Adrenal gland (tissue), 12 donors: ENCODE data around the gene TMEM236. TPM values are rescaled to one million over a fixed set of nuclear protein-coding genes. Genes with fewer than 3 reads are reported as not detected.

Source experiments
- DNase-seq, 7 donors: peaks; one replicate each; pipeline ENCODE4 v3.0.0-alpha.2; 2019 to 2020
- H3K27ac ChIP-seq, 5 donors: fragments of 200-600 bp; sonication (generic) in 4 of 5; 1 replicate in 3 of 5; 2 replicates in 2 of 5; pipeline versions ENCODE4 v1.5.1 to v1.8.0; 2016 to 2020; ENCODE audit warnings: mild to moderate bottlenecking in 1 of 5
- H3K27me3 ChIP-seq: fragments of 200-600 bp; 2 replicates; pipeline ENCODE4 v1.8.0; 2021
- H3K36me3 ChIP-seq, 2 donors: fragments of 200-600 bp; replicated peaks in 1 of 2; 1 replicate in 1 of 2; 2 replicates in 1 of 2; pipeline versions ENCODE4 v1.5.1 to v1.8.0; 2018 to 2022
- H3K4me1 ChIP-seq, 2 donors: fragments of 200-600 bp; replicated peaks in 1 of 2; 1 replicate in 1 of 2; 2 replicates in 1 of 2; pipeline versions ENCODE4 v1.5.1 to v1.8.0; 2018 to 2021
- H3K4me3 ChIP-seq, 4 donors: fragments of 200-600 bp; sonication (generic) in 3 of 4; one replicate each; pipeline ENCODE4 v1.5.1; 2016 to 2018
- H3K9me3 ChIP-seq, 3 donors: fragments of 200-600 bp; sonication (generic) in 1 of 3; replicated peaks in 1 of 3; 1 replicate in 2 of 3; 2 replicates in 1 of 3; pipeline versions ENCODE4 v1.5.1 to v1.8.0; 2016 to 2021
- POLR2A ChIP-seq, 2 donors: fragments of 450-650 bp; IDR thresholded peaks; one replicate each; pipeline ENCODE4 v1.6.1; 2017; ENCODE audit warnings: antibody characterized with exemption in 2 of 2, mild to moderate bottlenecking in 2 of 2, moderate library complexity in 1 of 2
- WGBS, 4 donors: extraction: QIAGEN DNeasy Blood & Tissue Kit in 2 of 4; methylation state at CpG; one replicate each; pipeline versions ENCODE4 v1.1.5 to v1.1.7; 2013 to 2017; 5-methylcytosine and 5-hydroxymethylcytosine counted together
- intact Hi-C, 2 donors: fragments of 100-400 bp; cut with DNase I; formaldehyde crosslinking; loops; one replicate each; pipeline versions ENCODE4 v1.14.1 to v1.15.0; 2022 to 2023
- polyA plus RNA-seq, 3 donors: library from polyadenylated mRNA; stranded (reverse); fragments of 200-250 nt in 2 of 3; fragments of 350-450 nt in 1 of 3; fragmentation: Illumina TruSeq in 1 of 3; extraction: RNeasy Lipid Tissue Mini Kit (QIAGEN cat#74804) in 1 of 3; gene quantifications; one replicate each; pipeline ENCODE4 v1.2.3, GENCODE V29; 2013 to 2014
- total RNA-seq, 9 donors: library from RNA; depleted of rRNA in 4 of 9; stranded (reverse); fragments of >200 nt in 4 of 9; fragments of 120-200 nt in 1 of 9; fragmentation: NEBNext Ultra II Directional in 1 of 9; extraction: Animal tissue kit (Norgen Biotek cat#: 25700) in 1 of 9; gene quantifications; one replicate each; pipeline versions ENCODE4 v1.1.0 to v1.2.4, GENCODE V29; 2013 to 2023
- TF ChIP-seq, protein P1 (sequence below), 6 experiments: fragments of 450-650 bp in 4 of 6; fragments of 200-600 bp in 2 of 6; sonication (generic) in 1 of 6; IDR thresholded peaks; 1 replicate in 5 of 6; 2 replicates in 1 of 6; pipeline versions ENCODE4 v1.5.1 to v1.8.0; 2016 to 2021; ENCODE audit warnings: antibody characterized with exemption in 6 of 6, mild to moderate bottlenecking in 2 of 6, moderate library complexity in 1 of 6
- donor health status: healthy with polysubstance abuse.
- donor health status: Bipolar disorder and iron deficiency.
- donor health status: DM: yes; HTN: yes; CAD: no.
- donor health status: DM: no; HTN: no; CAD: no.
- donor health status: DM: no; HTN: no; CAD: no.
- donor health status: DM: yes; HTN: yes; CAD: no.

TMEM236 gene
- total and polyA plus RNA-seq, 12 donors = 0.24 to 2.8 (median 1.6) TPM

GRCh38 chr10:17785276-17785930 is 33.4 kb downstream of the TMEM236 start:
- H3K4me1 ChIP-seq = peaks cover 0 to 28% of the 10 kb centered on the region in 2 donors
- no peaks in the 10 kb centered on the region for H3K36me3 ChIP-seq
- intact Hi-C loops = no loop called here
- DNase-seq = peak in 6 of 7 donors; percentile 28 to 66 (median 42)
- no peaks in the 10 kb centered on the region for H3K9me3 ChIP-seq
- WGBS, 4 donors = 78 to 87% (median 84%) methylated on average over 5 of the region's 5 CpGs
- no peak overlapping the region for H3K4me3 ChIP-seq
- TF ChIP-seq, protein P1, sequence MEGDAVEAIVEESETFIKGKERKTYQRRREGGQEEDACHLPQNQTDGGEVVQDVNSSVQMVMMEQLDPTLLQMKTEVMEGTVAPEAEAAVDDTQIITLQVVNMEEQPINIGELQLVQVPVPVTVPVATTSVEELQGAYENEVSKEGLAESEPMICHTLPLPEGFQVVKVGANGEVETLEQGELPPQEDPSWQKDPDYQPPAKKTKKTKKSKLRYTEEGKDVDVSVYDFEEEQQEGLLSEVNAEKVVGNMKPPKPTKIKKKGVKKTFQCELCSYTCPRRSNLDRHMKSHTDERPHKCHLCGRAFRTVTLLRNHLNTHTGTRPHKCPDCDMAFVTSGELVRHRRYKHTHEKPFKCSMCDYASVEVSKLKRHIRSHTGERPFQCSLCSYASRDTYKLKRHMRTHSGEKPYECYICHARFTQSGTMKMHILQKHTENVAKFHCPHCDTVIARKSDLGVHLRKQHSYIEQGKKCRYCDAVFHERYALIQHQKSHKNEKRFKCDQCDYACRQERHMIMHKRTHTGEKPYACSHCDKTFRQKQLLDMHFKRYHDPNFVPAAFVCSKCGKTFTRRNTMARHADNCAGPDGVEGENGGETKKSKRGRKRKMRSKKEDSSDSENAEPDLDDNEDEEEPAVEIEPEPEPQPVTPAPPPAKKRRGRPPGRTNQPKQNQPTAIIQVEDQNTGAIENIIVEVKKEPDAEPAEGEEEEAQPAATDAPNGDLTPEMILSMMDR (IDR thresholded peaks at IDR 0.05) = no peak
- TF ChIP-seq POLR2A (IDR thresholded peaks at IDR 0.05) = no peak
- H3K27me3 ChIP-seq = no peaks in the 10 kb centered on the region
- H3K27ac ChIP-seq = peak overlapping the region in 3 of 5 donors; percentile 44 to 78 (median 53)

GRCh38 chr10:17787087-17787961 is 35.3 kb downstream of the TMEM236 start:
- H3K4me3 ChIP-seq = no peak overlapping the region
- no peaks in the 10 kb centered on the region for H3K9me3 ChIP-seq
- no peak for DNase-seq
- intact Hi-C loops = no loop called here
- H3K36me3 ChIP-seq = no peaks in the 10 kb centered on the region
- H3K4me1 ChIP-seq = peaks cover 0 to 32% of the 10 kb centered on the region in 2 donors
- WGBS, 4 donors = 85 to 94% (median 88%) methylated on average over 12 to 13 of the region's 13 CpGs
- H3K27ac ChIP-seq = no peak overlapping the region
- TF ChIP-seq POLR2A (IDR thresholded peaks at IDR 0.05) = no peak
- TF ChIP-seq, protein P1 (IDR thresholded peaks at IDR 0.05) = no peak
- no peaks in the 10 kb centered on the region for H3K27me3 ChIP-seq

GRCh38 chr10:17788646-17789045 is 36.6 kb downstream of the TMEM236 start:
- intact Hi-C loops = no loop called here
- H3K9me3 ChIP-seq = no peaks in the 10 kb centered on the region
- whole genome bisulfite sequencing, 4 donors = 73 to 96% (median 91%) methylated on average over 2 of the region's 2 CpGs
- no peaks in the 10 kb centered on the region for H3K36me3 ChIP-seq
- TF ChIP-seq POLR2A (IDR thresholded peaks at IDR 0.05) = no peak
- TF ChIP-seq, protein P1 (IDR thresholded peaks at IDR 0.05) = no peak
- peaks cover 0 to 21% of the 10 kb centered on the region in 2 donors for H3K4me1 ChIP-seq
- H3K27ac ChIP-seq = no peak overlapping the region
- H3K27me3 ChIP-seq = no peaks in the 10 kb centered on the region
- DNase-seq = no peak
- H3K4me3 ChIP-seq = no peak overlapping the region

DNA sequence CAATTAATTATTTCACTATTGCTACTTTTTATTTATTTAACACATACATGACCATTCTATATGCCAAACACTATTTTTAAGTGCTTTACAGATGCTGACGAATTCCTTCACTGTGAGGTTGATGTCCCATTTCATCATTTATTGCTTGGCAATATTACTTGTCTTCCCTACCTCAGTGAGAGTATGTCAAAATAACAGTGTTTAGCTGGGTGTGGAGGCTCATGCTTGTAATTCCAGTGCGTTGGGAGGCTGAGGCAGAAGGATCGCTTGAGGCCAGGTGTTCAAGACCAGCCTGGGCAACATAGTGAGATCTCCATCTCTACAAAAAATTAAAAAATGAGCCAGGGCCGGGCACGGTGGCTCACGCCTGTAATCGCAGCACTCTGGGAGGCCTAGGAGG is 37.4 kb downstream of the TMEM236 start:
- Histone ChIP-seq H3K4me1 (peaks cover 0 to 18% of the 10 kb centered on the region in 2 donors), H3K27ac (no peak overlapping the region), H3K4me3 (no peak overlapping the region), H3K27me3 (no peaks in the 10 kb centered on the region), H3K36me3 (no peaks in the 10 kb centered on the region), H3K9me3 (no peaks in the 10 kb centered on the region)
- WGBS, 4 donors = 74 to 92% (median 89%) methylated on average over 7 of the region's 7 CpGs
- DNase-seq = no peak
- TF ChIP-seq POLR2A (IDR thresholded peaks at IDR 0.05) = no peak
- TF ChIP-seq, protein P1 (IDR thresholded peaks at IDR 0.05) = no peak
- intact Hi-C loops = no loop called here
